HepG2 (cell line): ENCODE results near the gene CISD3. TPM values are rescaled to one million over a fixed set of nuclear protein-coding genes. Genes with fewer than 3 reads are reported as not detected.

Source experiments
- CREM ChIP-seq, 2 experiments: sonication (generic) in 1 of 2; formaldehyde crosslinking in 1 of 2; IDR thresholded peaks; 2 replicates each; pipeline versions ENCODE4 v1.4.0 to v1.6.1; 2016 to 2020; ENCODE audit warnings: antibody characterized with exemption in 1 of 2, mild to moderate bottlenecking in 1 of 2, missing genetic modification reagents in 1 of 2
- HOXA5 ChIP-seq: sonication (generic); formaldehyde crosslinking; IDR thresholded peaks from 2 replicates; pipeline ENCODE4 v1.4.0; 2020; ENCODE audit warnings: missing genetic modification reagents
- JUN ChIP-seq: sonication (generic); formaldehyde crosslinking; IDR thresholded peaks from 2 replicates; pipeline ENCODE4 v1.4.0; 2020; ENCODE audit warnings: mild to moderate bottlenecking, missing genetic modification reagents
- MYC ChIP-seq: sonication (generic); formaldehyde crosslinking; IDR thresholded peaks from 2 replicates; pipeline ENCODE4 v1.9.0; 2021; ENCODE audit warnings: missing genetic modification reagents, borderline replicate concordance
- PAWR ChIP-seq: sonication (generic); formaldehyde crosslinking; IDR thresholded peaks from 2 replicates; pipeline ENCODE4 v1.4.0; 2020; ENCODE audit warnings: missing genetic modification reagents, mild to moderate bottlenecking, borderline replicate concordance
- POGZ ChIP-seq: sonication (generic); formaldehyde crosslinking; IDR thresholded peaks from 2 replicates; pipeline ENCODE4 v1.4.0; 2020; ENCODE audit warnings: mild to moderate bottlenecking, missing genetic modification reagents
- POLR2AphosphoS5 ChIP-seq: IDR thresholded peaks from 2 replicates; pipeline ENCODE4 v1.6.1; 2012; ENCODE audit warnings: low read depth, low read length
- PRMT3 ChIP-seq: sonication (generic); formaldehyde crosslinking; IDR thresholded peaks from 2 replicates; pipeline ENCODE4 v1.8.1; 2022; ENCODE audit warnings: low read depth, mild to moderate bottlenecking, moderate library complexity, missing genetic modification reagents, borderline replicate concordance
- SALL2 ChIP-seq: sonication (generic); formaldehyde crosslinking; IDR thresholded peaks from 2 replicates; pipeline ENCODE4 v1.8.1; 2023; ENCODE audit warnings: mild to moderate bottlenecking, missing genetic modification reagents, inconsistent platforms
- SIX1 ChIP-seq: sonication (generic); formaldehyde crosslinking; IDR thresholded peaks from 2 replicates; pipeline ENCODE4 v1.4.0; 2020; ENCODE audit warnings: missing genetic modification reagents, borderline replicate concordance
- SMC3 ChIP-seq: IDR thresholded peaks from 2 replicates; pipeline ENCODE4 v1.6.1; 2011; ENCODE audit warnings: low read length, improper control_type of control experiment
- TAF15 ChIP-seq: fragments of 200-400 bp; formaldehyde crosslinking; IDR thresholded peaks from one replicate; pipeline ENCODE4 v1.6.1; 2018; ENCODE audit warnings: mild to moderate bottlenecking, low read depth, low read length; ENCODE audit not compliant: poor library complexity, severe bottlenecking
- YEATS2 ChIP-seq: sonication (generic); formaldehyde crosslinking; IDR thresholded peaks from 2 replicates; pipeline ENCODE4 v1.4.0; 2020; ENCODE audit warnings: missing genetic modification reagents, borderline replicate concordance
- ZNF101 ChIP-seq: sonication (generic); formaldehyde crosslinking; IDR thresholded peaks from 2 replicates; pipeline ENCODE4 v1.4.0; 2020; ENCODE audit warnings: mild to moderate bottlenecking, low read depth, missing genetic modification reagents, borderline replicate concordance
- ZNF562 ChIP-seq: sonication (generic); formaldehyde crosslinking; IDR thresholded peaks from 2 replicates; pipeline ENCODE4 v1.8.0; 2022; ENCODE audit warnings: missing genetic modification reagents, borderline replicate concordance
- ZNF616 ChIP-seq: sonication (generic); formaldehyde crosslinking; IDR thresholded peaks from 2 replicates; pipeline ENCODE4 v1.5.0; 2020; ENCODE audit warnings: low read depth, mild to moderate bottlenecking, missing genetic modification reagents
- ZNF768 ChIP-seq: sonication (generic); formaldehyde crosslinking; IDR thresholded peaks from 2 replicates; pipeline ENCODE4 v1.4.0; 2020; ENCODE audit warnings: missing genetic modification reagents
- polyA plus RNA-seq, 8 experiments: library from polyadenylated mRNA; depleted of rRNA in 3 of 8; stranded (reverse) in 7 of 8; unstranded in 1 of 8; fragments of >200 nt; fragmentation: Illumina TruSeq in 4 of 8; extraction: Trizol in 4 of 8; gene quantifications; 2 replicates each; pipeline versions ENCODE4 v1.2.1 to v1.2.3, GENCODE V29; 2011 to 2016; ENCODE audit warnings: low read depth in 4 of 8, missing spikeins in 1 of 8, mixed read lengths in 1 of 8; ENCODE audit not compliant: insufficient read depth in 1 of 8
- total RNA-seq, 5 experiments: library from RNA; depleted of rRNA; stranded (reverse); fragments of >200 nt; fragmentation: Illumina TruSeq; extraction: Trizol; gene quantifications; 2 replicates each; pipeline ENCODE4 v1.2.3, GENCODE V29; 2016; ENCODE audit warnings: low read depth in 1 of 5
- TF ChIP-seq, protein P1 (sequence below): sonication (generic); formaldehyde crosslinking; IDR thresholded peaks from 2 replicates; pipeline ENCODE4 v1.9.0; 2021; ENCODE audit warnings: mild to moderate bottlenecking, missing genetic modification reagents
- TF ChIP-seq, protein P2 (sequence below): sonication (generic); formaldehyde crosslinking; IDR thresholded peaks from 2 replicates; pipeline ENCODE4 v1.8.1; 2022; ENCODE audit warnings: low read depth, mild to moderate bottlenecking, missing genetic modification reagents

The CISD3 gene
- total and polyA plus RNA-seq, 2 of the 13 experiments (the other 11 are each of a cell fraction or from before 2014, with no cell fraction given): 30.0 to 34.1 TPM

DNA sequence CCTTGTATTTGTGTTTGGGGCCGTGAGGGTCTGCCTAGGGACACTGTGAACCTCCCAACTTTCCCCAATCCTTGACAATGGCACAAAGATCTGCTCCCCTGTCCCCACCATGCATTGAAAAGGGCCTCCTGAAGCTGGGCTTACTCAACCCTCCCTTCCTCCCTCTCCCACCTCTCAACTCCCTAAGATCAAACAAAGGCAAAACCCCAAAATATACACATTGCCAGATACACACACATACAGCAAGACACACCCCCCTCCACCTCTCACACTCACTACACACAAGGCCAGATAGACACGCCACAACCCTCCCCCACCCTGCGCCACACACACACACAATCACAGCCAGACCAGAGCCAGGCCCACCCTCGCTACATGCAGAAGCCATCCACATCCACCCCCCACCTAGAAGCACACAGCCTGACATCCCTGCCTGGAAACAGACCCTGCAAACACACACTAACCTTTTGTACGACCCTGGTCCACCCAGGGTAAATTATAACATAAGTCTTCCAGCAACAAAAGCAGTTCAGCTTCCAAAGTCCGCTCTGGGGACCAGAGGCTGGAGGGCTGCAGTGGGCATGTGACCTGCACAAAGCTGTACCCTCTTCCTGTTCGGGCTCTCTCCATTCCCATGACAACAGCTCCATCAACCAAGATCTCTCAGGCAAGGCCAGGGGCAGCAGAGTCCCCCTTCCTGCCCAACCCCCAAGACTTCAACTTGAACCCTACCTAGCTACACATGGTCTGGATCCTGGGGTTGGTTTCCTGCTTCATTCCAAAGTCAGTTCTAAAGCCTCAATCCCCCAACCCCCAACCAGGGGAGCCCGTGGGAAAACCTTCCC is 16.1 kb downstream of the CISD3 start (continued):
- TF ChIP-seq ZNF101 (CRISPR knock-in tag) (no peak), HOXA5 (CRISPR knock-in tag) (peak; percentile 19; the same call in 1 of the 2 replicates), POGZ (peak; percentile 24; the same call in 1 of the 2 replicates), TAF15 (no peak), SIX1 (peak; percentile 31; the same call in 1 of the 2 replicates), MYC (CRISPR knock-in tag) (peak; percentile 65; the same call in 1 of the 2 replicates), POLR2AphosphoS5 (peak; percentile 45; the same call in 1 of the 2 replicates), SALL2 (0 out of 2 replicates have a peak, but pooled peaks have one; percentile 11), SMC3 (no peak), PRMT3 (CRISPR knock-in tag) (no peak), CREM (IDR thresholded peaks at IDR 0.05) (peak; percentile 70; the same call in 1 of the 2 replicates), CREM (CRISPR knock-in tag; IDR thresholded peaks at IDR 0.05) (no peak), ZNF562 (no peak), ZNF616 (no peak), YEATS2 (peak; percentile 65; the same call in 1 of the 2 replicates), JUN (CRISPR knock-in tag) (no peak), ZNF768 (no peak), PAWR (no peak)
- TF ChIP-seq, protein P1, sequence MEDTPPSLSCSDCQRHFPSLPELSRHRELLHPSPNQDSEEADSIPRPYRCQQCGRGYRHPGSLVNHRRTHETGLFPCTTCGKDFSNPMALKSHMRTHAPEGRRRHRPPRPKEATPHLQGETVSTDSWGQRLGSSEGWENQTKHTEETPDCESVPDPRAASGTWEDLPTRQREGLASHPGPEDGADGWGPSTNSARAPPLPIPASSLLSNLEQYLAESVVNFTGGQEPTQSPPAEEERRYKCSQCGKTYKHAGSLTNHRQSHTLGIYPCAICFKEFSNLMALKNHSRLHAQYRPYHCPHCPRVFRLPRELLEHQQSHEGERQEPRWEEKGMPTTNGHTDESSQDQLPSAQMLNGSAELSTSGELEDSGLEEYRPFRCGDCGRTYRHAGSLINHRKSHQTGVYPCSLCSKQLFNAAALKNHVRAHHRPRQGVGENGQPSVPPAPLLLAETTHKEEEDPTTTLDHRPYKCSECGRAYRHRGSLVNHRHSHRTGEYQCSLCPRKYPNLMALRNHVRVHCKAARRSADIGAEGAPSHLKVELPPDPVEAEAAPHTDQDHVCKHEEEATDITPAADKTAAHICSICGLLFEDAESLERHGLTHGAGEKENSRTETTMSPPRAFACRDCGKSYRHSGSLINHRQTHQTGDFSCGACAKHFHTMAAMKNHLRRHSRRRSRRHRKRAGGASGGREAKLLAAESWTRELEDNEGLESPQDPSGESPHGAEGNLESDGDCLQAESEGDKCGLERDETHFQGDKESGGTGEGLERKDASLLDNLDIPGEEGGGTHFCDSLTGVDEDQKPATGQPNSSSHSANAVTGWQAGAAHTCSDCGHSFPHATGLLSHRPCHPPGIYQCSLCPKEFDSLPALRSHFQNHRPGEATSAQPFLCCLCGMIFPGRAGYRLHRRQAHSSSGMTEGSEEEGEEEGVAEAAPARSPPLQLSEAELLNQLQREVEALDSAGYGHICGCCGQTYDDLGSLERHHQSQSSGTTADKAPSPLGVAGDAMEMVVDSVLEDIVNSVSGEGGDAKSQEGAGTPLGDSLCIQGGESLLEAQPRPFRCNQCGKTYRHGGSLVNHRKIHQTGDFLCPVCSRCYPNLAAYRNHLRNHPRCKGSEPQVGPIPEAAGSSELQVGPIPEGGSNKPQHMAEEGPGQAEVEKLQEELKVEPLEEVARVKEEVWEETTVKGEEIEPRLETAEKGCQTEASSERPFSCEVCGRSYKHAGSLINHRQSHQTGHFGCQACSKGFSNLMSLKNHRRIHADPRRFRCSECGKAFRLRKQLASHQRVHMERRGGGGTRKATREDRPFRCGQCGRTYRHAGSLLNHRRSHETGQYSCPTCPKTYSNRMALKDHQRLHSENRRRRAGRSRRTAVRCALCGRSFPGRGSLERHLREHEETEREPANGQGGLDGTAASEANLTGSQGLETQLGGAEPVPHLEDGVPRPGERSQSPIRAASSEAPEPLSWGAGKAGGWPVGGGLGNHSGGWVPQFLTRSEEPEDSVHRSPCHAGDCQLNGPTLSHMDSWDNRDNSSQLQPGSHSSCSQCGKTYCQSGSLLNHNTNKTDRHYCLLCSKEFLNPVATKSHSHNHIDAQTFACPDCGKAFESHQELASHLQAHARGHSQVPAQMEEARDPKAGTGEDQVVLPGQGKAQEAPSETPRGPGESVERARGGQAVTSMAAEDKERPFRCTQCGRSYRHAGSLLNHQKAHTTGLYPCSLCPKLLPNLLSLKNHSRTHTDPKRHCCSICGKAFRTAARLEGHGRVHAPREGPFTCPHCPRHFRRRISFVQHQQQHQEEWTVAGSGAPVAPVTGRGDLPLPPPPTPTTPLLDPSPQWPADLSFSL (CRISPR knock-in tag): peak; percentile 94
- TF ChIP-seq, protein P2, sequence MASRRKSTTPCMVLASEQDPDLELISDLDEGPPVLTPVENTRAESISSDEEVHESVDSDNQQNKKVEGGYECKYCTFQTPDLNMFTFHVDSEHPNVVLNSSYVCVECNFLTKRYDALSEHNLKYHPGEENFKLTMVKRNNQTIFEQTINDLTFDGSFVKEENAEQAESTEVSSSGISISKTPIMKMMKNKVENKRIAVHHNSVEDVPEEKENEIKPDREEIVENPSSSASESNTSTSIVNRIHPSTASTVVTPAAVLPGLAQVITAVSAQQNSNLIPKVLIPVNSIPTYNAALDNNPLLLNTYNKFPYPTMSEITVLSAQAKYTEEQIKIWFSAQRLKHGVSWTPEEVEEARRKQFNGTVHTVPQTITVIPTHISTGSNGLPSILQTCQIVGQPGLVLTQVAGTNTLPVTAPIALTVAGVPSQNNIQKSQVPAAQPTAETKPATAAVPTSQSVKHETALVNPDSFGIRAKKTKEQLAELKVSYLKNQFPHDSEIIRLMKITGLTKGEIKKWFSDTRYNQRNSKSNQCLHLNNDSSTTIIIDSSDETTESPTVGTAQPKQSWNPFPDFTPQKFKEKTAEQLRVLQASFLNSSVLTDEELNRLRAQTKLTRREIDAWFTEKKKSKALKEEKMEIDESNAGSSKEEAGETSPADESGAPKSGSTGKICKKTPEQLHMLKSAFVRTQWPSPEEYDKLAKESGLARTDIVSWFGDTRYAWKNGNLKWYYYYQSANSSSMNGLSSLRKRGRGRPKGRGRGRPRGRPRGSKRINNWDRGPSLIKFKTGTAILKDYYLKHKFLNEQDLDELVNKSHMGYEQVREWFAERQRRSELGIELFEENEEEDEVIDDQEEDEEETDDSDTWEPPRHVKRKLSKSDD (CRISPR knock-in tag): peak; percentile 79; the same call in 1 of the 2 replicates
